Osteoblast (primary cell): Measurements from ENCODE around the gene MICALL1. TPM values are rescaled to one million over a fixed set of nuclear protein-coding genes. Genes with fewer than 3 reads are reported as not detected.
A peak's percentile ranks its signal among the peaks of the same experiment; 100 is the strongest.
"Not testable (repeated sequence)": the region's sequence is repeated elsewhere in the genome, so short reads cannot be mapped to it uniquely, and the experiment has no call there.

Experiments used
- DNase-seq: peaks from one replicate; pipeline ENCODE4 v3.0.0; 2011; ENCODE audit warnings: low spot score, mixed read lengths; ENCODE audit not compliant: insufficient read length; ENCODE audit errors: missing footprints
- H2AFZ ChIP-seq: 2 replicates; pipeline ENCODE4 v1.6.0; 2011; ENCODE audit warnings: mild to moderate bottlenecking, low read length
- H3K27ac ChIP-seq: 2 replicates; pipeline ENCODE4 v1.5.1; 2011; ENCODE audit warnings: mild to moderate bottlenecking, low read depth, low read length, moderate library complexity
- H3K27me3 ChIP-seq: 2 replicates; pipeline ENCODE4 v1.6.0; 2012; ENCODE audit warnings: mild to moderate bottlenecking, control low read depth, inconsistent platforms, low read length, moderate library complexity; ENCODE audit not compliant: insufficient read depth
- H3K36me3 ChIP-seq: 2 replicates; pipeline ENCODE4 v1.5.1; 2011; ENCODE audit warnings: mild to moderate bottlenecking, low read length, control low read depth, moderate library complexity; ENCODE audit not compliant: insufficient read depth
- H3K4me1 ChIP-seq: 2 replicates; pipeline ENCODE4 v1.5.1; 2011; ENCODE audit warnings: mild to moderate bottlenecking, low read length, control low read depth, moderate library complexity; ENCODE audit not compliant: insufficient read depth
- H3K4me2 ChIP-seq: 2 replicates; pipeline ENCODE4 v1.6.0; 2011; ENCODE audit warnings: mild to moderate bottlenecking, low read length; ENCODE audit not compliant: insufficient read depth
- H3K4me3 ChIP-seq: fragments of 200-600 bp; sonication (generic); 3 replicates; pipeline ENCODE4 v1.5.1; 2012; ENCODE audit warnings: mild to moderate bottlenecking, low read length, inconsistent platforms; ENCODE audit not compliant: insufficient read depth
- H3K79me2 ChIP-seq: 2 replicates; pipeline ENCODE4 v1.6.0; 2012; ENCODE audit warnings: mild to moderate bottlenecking, low read length, control low read depth, inconsistent platforms; ENCODE audit not compliant: insufficient read depth
- H3K9me3 ChIP-seq: 2 replicates; pipeline ENCODE4 v1.5.1; 2011; ENCODE audit warnings: low read depth, low read length, control low read depth
- H4K20me1 ChIP-seq: 2 replicates; pipeline ENCODE4 v1.6.0; 2012; ENCODE audit warnings: mild to moderate bottlenecking, low read length, control low read depth; ENCODE audit not compliant: insufficient read depth
- CTCF ChIP-seq: IDR thresholded peaks from 2 replicates; pipeline ENCODE4 v1.5.1; 2011; ENCODE audit warnings: mild to moderate bottlenecking, low read depth, low read length, moderate library complexity; ENCODE audit errors: extremely low read depth
- total RNA-seq: library from RNA; depleted of rRNA; stranded (reverse); fragments of >200 nt; gene quantifications from 2 replicates; pipeline ENCODE4 v1.2.3, GENCODE V29; 2012

The MICALL1 gene
- total RNA-seq, 1 donor, result 36.9 TPM

DNA sequence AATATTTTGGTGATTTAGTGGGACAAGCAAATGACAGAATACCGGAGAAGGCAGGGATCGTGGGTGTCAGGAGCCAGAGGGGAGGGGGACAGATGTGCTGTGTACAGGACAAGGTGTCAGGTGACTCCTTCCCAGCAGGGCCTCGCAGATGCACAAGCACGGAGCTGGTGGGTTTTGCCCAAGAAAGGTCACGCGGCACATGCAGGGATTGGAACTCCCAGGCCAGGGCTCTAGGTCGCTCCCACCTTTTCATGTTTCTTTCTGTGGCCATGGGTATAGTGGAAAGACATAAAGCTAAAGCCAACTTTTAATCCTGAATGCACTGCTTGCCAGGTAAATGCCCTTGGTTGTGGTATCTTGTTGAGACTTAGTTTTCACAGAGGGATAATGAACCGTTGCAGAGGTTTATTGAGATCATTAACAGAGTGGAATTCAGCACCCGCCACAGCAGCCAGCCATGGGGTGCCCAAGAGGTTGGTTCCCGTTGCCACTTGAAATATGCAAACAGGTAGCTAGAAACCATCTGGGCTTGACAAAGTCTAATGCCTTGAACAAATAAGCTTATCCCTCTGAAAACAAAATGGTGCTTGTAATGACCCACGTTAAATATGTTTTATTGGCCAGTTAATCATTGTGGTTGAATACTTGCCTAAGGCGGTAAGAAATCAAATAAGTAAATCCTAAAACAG is 37.2 kb downstream of the MICALL1 start:
- DNase-seq, result no peak
- H3K4me1 ChIP-seq, result peaks cover 12% of the 10 kb centered on the region
- no peak overlapping the region for H2AFZ ChIP-seq
- no peak for TF ChIP-seq CTCF
- H3K27me3 ChIP-seq, result no peaks in the 10 kb centered on the region
- no peak overlapping the region for H3K4me2 ChIP-seq
- no peak overlapping the region for H3K27ac ChIP-seq
- no peaks in the 10 kb centered on the region for H3K9me3 ChIP-seq
- no peak overlapping the region for H3K4me3 ChIP-seq
- H3K79me2 ChIP-seq, result no peaks in the 10 kb centered on the region
- peaks cover 33% of the 10 kb centered on the region for H3K36me3 ChIP-seq
- peaks cover 4% of the 10 kb centered on the region for H4K20me1 ChIP-seq

DNA sequence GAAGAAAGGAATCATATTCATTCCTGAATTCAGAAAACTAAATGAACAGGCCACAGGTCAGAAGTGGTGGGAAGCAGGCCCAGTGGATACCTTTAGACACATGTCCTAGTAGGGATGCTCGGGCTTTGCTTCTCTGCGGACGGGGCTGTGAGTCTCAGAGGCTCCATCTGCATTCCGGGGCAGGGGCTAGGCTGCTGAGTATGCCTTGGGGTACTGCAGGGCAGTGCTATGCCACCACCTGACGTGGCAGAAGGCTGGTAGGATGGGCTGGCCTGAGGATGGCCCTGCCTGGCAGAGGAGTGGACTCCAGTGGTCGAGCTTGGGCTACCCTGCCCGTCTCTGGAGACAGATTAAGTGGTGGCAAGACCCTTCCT is 37.7 kb downstream of the MICALL1 start:
- no peak for DNase-seq
- Histone ChIP-seq H3K36me3 (peaks cover 32% of the 10 kb centered on the region), H3K4me1 (peaks cover 12% of the 10 kb centered on the region), H4K20me1 (peaks cover 4% of the 10 kb centered on the region), H3K4me2 (no peak overlapping the region), H3K4me3 (no peak overlapping the region), H2AFZ (no peak overlapping the region), H3K27me3 (no peaks in the 10 kb centered on the region), H3K9me3 (no peaks in the 10 kb centered on the region), H3K79me2 (no peaks in the 10 kb centered on the region), H3K27ac (no peak overlapping the region)
- TF ChIP-seq CTCF, result no peak

DNA sequence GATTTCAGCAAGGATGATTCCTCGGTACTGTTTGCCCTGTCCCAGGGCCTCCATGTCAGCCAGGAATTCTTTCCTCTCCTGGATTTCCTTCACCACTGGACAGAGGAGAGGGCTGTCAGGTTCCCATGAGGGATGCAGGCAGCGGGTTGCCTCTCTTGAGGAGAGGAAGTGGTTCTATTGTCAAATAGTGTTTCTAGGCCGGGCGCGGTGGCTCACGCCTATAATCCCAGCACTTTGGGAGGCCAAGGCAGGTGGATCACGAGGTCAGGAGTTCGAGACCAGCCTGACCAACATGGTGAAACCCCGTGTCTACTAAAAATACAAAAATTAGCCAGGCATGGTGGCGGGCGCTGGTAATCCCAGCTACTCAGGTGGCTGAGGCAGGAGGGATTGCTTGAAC is 38.3 kb downstream of the MICALL1 start:
- peaks cover 27% of the 10 kb centered on the region for H3K36me3 ChIP-seq
- DNase-seq, H3K27ac ChIP-seq, H3K79me2 ChIP-seq, H3K4me3 ChIP-seq, H4K20me1 ChIP-seq, H3K27me3 ChIP-seq, H3K9me3 ChIP-seq, H2AFZ ChIP-seq, H3K4me2 ChIP-seq: not testable (repeated sequence)
- H3K4me1 ChIP-seq, result peaks cover 12% of the 10 kb centered on the region

GRCh38 chr22:37947142-37947795 is 41.2 kb downstream of the MICALL1 start:
- not testable (repeated sequence) for H3K27ac ChIP-seq, H3K4me2 ChIP-seq, H3K79me2 ChIP-seq, H4K20me1 ChIP-seq, H3K4me1 ChIP-seq, H3K4me3 ChIP-seq, H3K27me3 ChIP-seq, H3K9me3 ChIP-seq, H2AFZ ChIP-seq
- H3K36me3 ChIP-seq, result peaks cover 13% of the 10 kb centered on the region
- DNase-seq, result peak; percentile 13

GRCh38 chr22:37951305-37951704 is 45.2 kb downstream of the MICALL1 start:
- Histone ChIP-seq H3K27ac (no peak overlapping the region), H3K36me3 (no peaks in the 10 kb centered on the region), H3K9me3 (no peaks in the 10 kb centered on the region), H4K20me1 (no peaks in the 10 kb centered on the region), H3K4me1 (peaks cover 15% of the 10 kb centered on the region), H3K79me2 (peaks cover 20% of the 10 kb centered on the region), H3K4me2 (no peak overlapping the region), H3K4me3 (no peak overlapping the region), H3K27me3 (no peaks in the 10 kb centered on the region), H2AFZ (no peak overlapping the region)
- no peak for DNase-seq
- peak; percentile 9 for TF ChIP-seq CTCF

DNA sequence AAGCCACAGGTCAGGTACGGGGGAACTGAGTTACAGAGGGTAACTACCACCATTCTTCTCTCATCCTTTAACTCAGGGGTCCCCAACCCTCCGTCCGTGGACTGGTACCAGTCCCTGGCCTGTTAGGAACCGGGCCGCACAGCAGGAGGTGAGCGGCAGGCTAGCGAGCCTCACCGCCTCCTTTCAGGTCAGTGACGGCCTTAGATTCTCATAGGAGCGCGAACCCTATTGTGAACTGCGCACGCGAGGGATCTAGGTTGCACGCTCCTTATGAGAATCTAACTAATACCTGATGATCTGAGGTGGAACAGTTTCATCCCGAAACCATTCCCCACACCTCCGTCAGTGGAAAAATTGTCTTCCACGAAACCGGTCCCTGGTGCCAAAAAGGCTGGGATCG is 46.5 kb downstream of the MICALL1 start:
- peaks cover 32% of the 10 kb centered on the region for H3K79me2 ChIP-seq
- H3K9me3 ChIP-seq, DNase-seq, H3K27me3 ChIP-seq, H4K20me1 ChIP-seq: not testable (repeated sequence)
- H2AFZ ChIP-seq, result peak overlapping the region; percentile 87
- peaks cover 15% of the 10 kb centered on the region for H3K4me1 ChIP-seq
- H3K4me3 ChIP-seq, result peak overlapping the region; percentile 100
- peak overlapping the region; percentile 93 for H3K4me2 ChIP-seq
- H3K36me3 ChIP-seq, result peaks cover 12% of the 10 kb centered on the region
- H3K27ac ChIP-seq, result peak overlapping the region; percentile 76
